Myocyte (in vitro differentiated cells): ENCODE measurements around the gene PDGFB. TPM values are rescaled to one million over a fixed set of nuclear protein-coding genes. Genes with fewer than 3 reads are reported as not detected.

Experiments used
- DNase-seq: peaks from one replicate; pipeline ENCODE4 v3.0.0-alpha.2; 2012; ENCODE audit warnings: low read depth
- total RNA-seq: library from RNA; depleted of rRNA; stranded (reverse); fragments of >200 nt; gene quantifications from 2 replicates; pipeline ENCODE4 v1.2.3, GENCODE V29; 2014

The PDGFB gene
- total RNA-seq, 1 donor from 2014 or later: 6.7 TPM

GRCh38 chr22:39176714-39177455 lies 67.9 kb downstream of the PDGFB start:
- no peak for DNase-seq

- DNase-seq: peak; percentile 90
These were observed 68.6 kb downstream of the PDGFB start for GRCh38 chr22:39176143-39176713.

GRCh38 chr22:39175353-39176142 lies 69.2 kb downstream of the PDGFB start:
- DNase-seq: peak; percentile 51

GRCh38 chr22:39174498-39175352 lies 70.1 kb downstream of the PDGFB start:
- DNase-seq: peak; percentile 75

GRCh38 chr22:39173787-39174497 lies 70.8 kb downstream of the PDGFB start:
- DNase-seq: no peak

Other genes with a start within 250 kb of the PDGFB start
- gene APOBEC3C, start 230.7 kb downstream of the PDGFB start, total RNA-seq: 5.4 and 6.4 TPM in 2 replicates
- 0.21 TPM in 1 of 2 replicates, not detected in the other for gene APOBEC3D, start 223.9 kb downstream of the PDGFB start, total RNA-seq
- gene APOBEC3F, start 204.1 kb downstream of the PDGFB start, total RNA-seq: 0.08 and 0.21 TPM in 2 replicates
- gene APOBEC3G, start 167.7 kb downstream of the PDGFB start, total RNA-seq: 3.9 TPM in 2 replicates
- gene APOBEC3H, start 147.7 kb downstream of the PDGFB start, total RNA-seq: not detected in 2 replicates
- gene CBX7, start 92.3 kb downstream of the PDGFB start, total RNA-seq: 5.3 and 5.5 TPM in 2 replicates
- gene RPL3, start 74.6 kb upstream of the PDGFB start, total RNA-seq: 1,239 and 1,524 TPM in 2 replicates
- gene SYNGR1, start 105.0 kb upstream of the PDGFB start, total RNA-seq: 0.29 and 4.9 TPM in 2 replicates
- gene TAB1, start 154.8 kb upstream of the PDGFB start, total RNA-seq: 20.1 and 23.0 TPM in 2 replicates
- not detected in 2 replicates for gene MGAT3, start 212.0 kb upstream of the PDGFB start, total RNA-seq